ENCODE measurements around the gene ARHGAP9. TPM values are rescaled to one million over a fixed set of nuclear protein-coding genes. Genes with fewer than 3 reads are reported as not detected.

The ARHGAP9 gene
- total RNA-seq, 2 experiments from 2014 or later = 354 to 370 TPM

DNA sequence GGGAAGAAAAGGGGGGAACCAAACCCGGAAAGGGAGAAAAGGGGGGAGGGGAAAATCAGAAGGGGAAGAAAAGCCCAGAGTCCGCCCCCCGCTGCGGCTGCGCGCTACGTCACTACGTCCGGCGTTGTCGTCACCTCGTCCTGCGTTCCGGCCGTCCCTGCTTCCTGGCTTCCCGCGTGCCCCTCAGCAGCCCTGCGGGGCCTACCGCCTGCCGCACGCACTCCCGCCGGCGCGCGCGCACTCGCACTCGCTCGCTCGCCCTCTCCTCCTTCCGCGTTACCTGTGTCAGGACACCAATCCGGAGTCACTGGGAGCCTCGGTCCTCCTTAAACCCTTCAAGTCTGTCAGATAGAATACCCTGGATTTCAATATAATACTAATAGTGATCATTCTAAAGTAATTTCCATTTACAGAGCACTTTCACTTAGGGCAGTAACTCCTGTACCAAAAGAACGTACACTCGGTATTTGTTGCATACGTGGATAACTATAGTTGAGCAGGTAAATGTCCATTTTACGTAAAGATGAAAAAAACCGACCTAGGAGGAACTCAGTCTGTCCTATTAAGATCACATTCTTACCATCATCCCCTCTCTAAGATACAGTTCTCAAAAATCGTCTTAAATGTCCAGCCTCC lies 48.6 kb downstream of the ARHGAP9 start, which contains the start of gene R3HDM2:
Gene R3HDM2, minus strand, starts transcription at position 113 of the 636 bp plus-strand sequence. CDS start 120,615 bp downstream, outside the sequence.
- DNase-seq = peak; percentile 88 to 98 (median 95)
- Histone ChIP-seq H3K9me3 (ENCODE audit: control insufficient read depth in 1 of 2, insufficient read depth in 1 of 2, low read length in 2 of 2) (no peaks in the 10 kb centered on the region), H3K4me3 (ENCODE audit: low read length) (peak within 1 kb of the TSS; percentile 70), H3K27ac (ENCODE audit: low read depth in 1 of 2, low read length in 2 of 2) (peak within 1 kb of the TSS; percentile 82 to 94), H3K36me3 (ENCODE audit: insufficient read depth, low read length) (no peaks in the 10 kb centered on the region), H3K4me1 (ENCODE audit: insufficient read depth, low read length) (peaks cover 29% of the 10 kb centered on the region), H3K27me3 (ENCODE audit: control insufficient read depth in 1 of 2, insufficient read depth in 2 of 2, low read length in 2 of 2) (no peaks in the 10 kb centered on the region)
- TF ChIP-seq, protein P1, sequence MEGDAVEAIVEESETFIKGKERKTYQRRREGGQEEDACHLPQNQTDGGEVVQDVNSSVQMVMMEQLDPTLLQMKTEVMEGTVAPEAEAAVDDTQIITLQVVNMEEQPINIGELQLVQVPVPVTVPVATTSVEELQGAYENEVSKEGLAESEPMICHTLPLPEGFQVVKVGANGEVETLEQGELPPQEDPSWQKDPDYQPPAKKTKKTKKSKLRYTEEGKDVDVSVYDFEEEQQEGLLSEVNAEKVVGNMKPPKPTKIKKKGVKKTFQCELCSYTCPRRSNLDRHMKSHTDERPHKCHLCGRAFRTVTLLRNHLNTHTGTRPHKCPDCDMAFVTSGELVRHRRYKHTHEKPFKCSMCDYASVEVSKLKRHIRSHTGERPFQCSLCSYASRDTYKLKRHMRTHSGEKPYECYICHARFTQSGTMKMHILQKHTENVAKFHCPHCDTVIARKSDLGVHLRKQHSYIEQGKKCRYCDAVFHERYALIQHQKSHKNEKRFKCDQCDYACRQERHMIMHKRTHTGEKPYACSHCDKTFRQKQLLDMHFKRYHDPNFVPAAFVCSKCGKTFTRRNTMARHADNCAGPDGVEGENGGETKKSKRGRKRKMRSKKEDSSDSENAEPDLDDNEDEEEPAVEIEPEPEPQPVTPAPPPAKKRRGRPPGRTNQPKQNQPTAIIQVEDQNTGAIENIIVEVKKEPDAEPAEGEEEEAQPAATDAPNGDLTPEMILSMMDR (IDR thresholded peaks at IDR 0.05) = no peak
- H3K27ac Mint-ChIP-seq = peak within 1 kb of the TSS; percentile 99
- H3K36me3 Mint-ChIP-seq (ENCODE audit: low read depth) = peaks cover 21% of the 10 kb centered on the region
- intact Hi-C loops (cut with DNase I, micrococcal nuclease) = loop anchor here in 1 of 2 experiments (1.0 kb wide), 1 partner anchor 89 kb away; the partner anchor contains the start of gene DDIT3
- H3K4me3 Mint-ChIP-seq = peak within 1 kb of the TSS; percentile 99
- ChIA-PET CTCF (interaction anchor here (2.0 kb wide), 1 partner anchor 28 kb away, joined by 6 read pairs; the partner anchor contains the start of gene GLI1), POLR2A (interaction anchor here (1.0 to 1.3 kb wide), 2 partner anchors 21 to 28 kb away, joined by 3 to 7 read pairs; partner anchors contain the start of gene GLI1)
- H3K9me3 Mint-ChIP-seq = no peaks in the 10 kb centered on the region
- peaks cover 41% of the 10 kb centered on the region for H3K4me1 Mint-ChIP-seq (ENCODE audit: low read depth)
- no peaks in the 10 kb centered on the region for H3K27me3 Mint-ChIP-seq
- peak; percentile 92 for ATAC-seq (ENCODE audit: poor library complexity)

GRCh38 chr12:57430112-57430930 lies 49.3 kb downstream of the ARHGAP9 start:
- Histone ChIP-seq H3K36me3 (ENCODE audit: insufficient read depth, low read length) (peaks cover 2% of the 10 kb centered on the region), H3K27me3 (ENCODE audit: control insufficient read depth in 1 of 2, insufficient read depth in 2 of 2, low read length in 2 of 2) (no peaks in the 10 kb centered on the region), H3K27ac (ENCODE audit: low read depth in 1 of 2, low read length in 2 of 2) (peak overlapping the region; percentile 82 to 94), H3K4me3 (ENCODE audit: low read length) (peak overlapping the region; percentile 70), H3K9me3 (ENCODE audit: control insufficient read depth in 1 of 2, insufficient read depth in 1 of 2, low read length in 2 of 2) (no peaks in the 10 kb centered on the region), H3K4me1 (ENCODE audit: insufficient read depth, low read length) (peaks cover 27% of the 10 kb centered on the region)
- H3K9me3 Mint-ChIP-seq = no peaks in the 10 kb centered on the region
- H3K27me3 Mint-ChIP-seq = no peaks in the 10 kb centered on the region
- peak overlapping the region; percentile 99 for H3K4me3 Mint-ChIP-seq
- TF ChIP-seq, protein P1 (IDR thresholded peaks at IDR 0.05) = no peak
- H3K36me3 Mint-ChIP-seq (ENCODE audit: low read depth) = peaks cover 27% of the 10 kb centered on the region
- ATAC-seq (ENCODE audit: poor library complexity) (peak; percentile 50), DNase-seq (peak in 8 of 14 experiments; percentile 13 to 54 (median 26))
- intact Hi-C loops (cut with DNase I, micrococcal nuclease) = loop anchor here in 1 of 2 experiments (1.0 kb wide), 1 partner anchor 90 kb away; the partner anchor contains the start of gene DDIT3
- H3K4me1 Mint-ChIP-seq (ENCODE audit: low read depth) = peaks cover 45% of the 10 kb centered on the region
- POLR2A ChIA-PET = interaction anchor here (0.6 to 1.3 kb wide), 10 partner anchors 9 to 1006 kb away, joined by 3 to 10 read pairs (median 3); partner anchors contain the start of genes DDIT3, GLI1 and INHBE
- CTCF ChIA-PET = interaction anchor here (1.0 to 2.0 kb wide), 2 partner anchors 29 kb away, joined by 3 to 6 read pairs; partner anchors contain the start of gene GLI1
- peak overlapping the region; percentile 99 for H3K27ac Mint-ChIP-seq

GRCh38 chr12:57429473-57430111 lies 50.1 kb downstream of the ARHGAP9 start:
- Mint-ChIP-seq H3K4me1 (ENCODE audit: low read depth) (peaks cover 46% of the 10 kb centered on the region), H3K27ac (peak overlapping the region; percentile 99), H3K27me3 (no peaks in the 10 kb centered on the region), H3K4me3 (peak overlapping the region; percentile 99), H3K9me3 (no peaks in the 10 kb centered on the region), H3K36me3 (ENCODE audit: low read depth) (peaks cover 29% of the 10 kb centered on the region)
- CTCF ChIA-PET = interaction anchor here (1.0 kb wide), 1 partner anchor 29 kb away, joined by 3 read pairs; the partner anchor contains the start of gene GLI1
- Histone ChIP-seq H3K4me1 (ENCODE audit: insufficient read depth, low read length) (peaks cover 20% of the 10 kb centered on the region), H3K9me3 (ENCODE audit: control insufficient read depth in 1 of 2, insufficient read depth in 1 of 2, low read length in 2 of 2) (no peaks in the 10 kb centered on the region), H3K27me3 (ENCODE audit: control insufficient read depth in 1 of 2, insufficient read depth in 2 of 2, low read length in 2 of 2) (no peaks in the 10 kb centered on the region), H3K4me3 (ENCODE audit: low read length) (peak overlapping the region; percentile 70), H3K36me3 (ENCODE audit: insufficient read depth, low read length) (peaks cover 2% of the 10 kb centered on the region), H3K27ac (ENCODE audit: low read depth in 1 of 2, low read length in 2 of 2) (peak overlapping the region; percentile 82 to 94)
- TF ChIP-seq, protein P1 (IDR thresholded peaks at IDR 0.05) = no peak
- DNase-seq (no peak), ATAC-seq (ENCODE audit: poor library complexity) (no peak)
- POLR2A ChIA-PET = interaction anchor here (0.6 to 1.3 kb wide), 10 partner anchors 9 to 1005 kb away, joined by 3 to 10 read pairs (median 3); partner anchors contain the start of genes DDIT3, GLI1 and INHBE
- intact Hi-C loops (cut with DNase I, micrococcal nuclease) = loop anchor here in 1 of 2 experiments (1.0 to 2.0 kb wide), 2 partner anchors 27 to 91 kb away; partner anchors contain the start of gene DDIT3
